OCI-LY3 (cell line): ENCODE measurements around the gene DHFR.

Experiments
- EZH2phosphoT487 ChIP-seq: fragments of 200-600 bp; shearing (Covaris generic); IDR thresholded peaks from 2 replicates; pipeline ENCODE4 v1.6.1; 2018; ENCODE audit warnings: antibody characterized with exemption, mixed run types, low read depth
- TF ChIP-seq, protein P1 (sequence below): fragments of 200-600, 300-600 bp; sonication (generic); IDR thresholded peaks from 2 replicates; pipeline ENCODE4 v1.5.1; 2014; ENCODE audit warnings: antibody characterized with exemption, low read length, low read depth

DNA sequence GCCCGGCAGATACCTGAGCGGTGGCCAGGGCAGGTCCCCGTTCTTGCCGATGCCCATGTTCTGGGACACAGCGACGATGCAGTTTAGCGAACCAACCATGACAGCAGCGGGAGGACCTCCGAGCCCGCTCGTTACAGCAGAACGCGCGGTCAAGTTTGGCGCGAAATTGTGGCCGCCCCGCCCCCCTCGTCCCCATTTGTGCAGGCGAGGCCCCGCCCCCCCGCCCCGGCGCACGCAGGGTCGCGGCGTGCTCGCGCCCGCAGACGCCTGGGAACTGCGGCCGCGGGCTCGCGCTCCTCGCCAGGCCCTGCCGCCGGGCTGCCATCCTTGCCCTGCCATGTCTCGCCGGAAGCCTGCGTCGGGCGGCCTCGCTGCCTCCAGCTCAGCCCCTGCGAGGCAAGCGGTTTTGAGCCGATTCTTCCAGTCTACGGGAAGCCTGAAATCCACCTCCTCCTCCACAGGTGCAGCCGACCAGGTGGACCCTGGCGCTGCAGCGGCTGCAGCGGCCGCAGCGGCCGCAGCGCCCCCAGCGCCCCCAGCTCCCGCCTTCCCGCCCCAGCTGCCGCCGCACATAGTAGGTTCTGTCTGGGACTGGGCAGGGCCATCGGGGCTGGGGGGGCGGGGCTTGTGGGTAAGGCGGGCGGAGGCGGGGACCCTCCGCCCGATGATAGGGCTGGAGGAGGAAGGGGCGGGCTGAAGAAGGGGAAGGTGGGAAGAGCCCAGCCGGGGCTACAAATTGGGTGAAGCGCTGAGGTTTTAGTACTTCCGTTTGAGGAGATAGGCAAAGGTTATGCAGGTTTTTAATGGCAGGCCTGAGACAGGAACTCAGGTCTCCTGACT is at the start of gene DHFR, which contains the start of gene MSH3:
- TF ChIP-seq, protein P1, sequence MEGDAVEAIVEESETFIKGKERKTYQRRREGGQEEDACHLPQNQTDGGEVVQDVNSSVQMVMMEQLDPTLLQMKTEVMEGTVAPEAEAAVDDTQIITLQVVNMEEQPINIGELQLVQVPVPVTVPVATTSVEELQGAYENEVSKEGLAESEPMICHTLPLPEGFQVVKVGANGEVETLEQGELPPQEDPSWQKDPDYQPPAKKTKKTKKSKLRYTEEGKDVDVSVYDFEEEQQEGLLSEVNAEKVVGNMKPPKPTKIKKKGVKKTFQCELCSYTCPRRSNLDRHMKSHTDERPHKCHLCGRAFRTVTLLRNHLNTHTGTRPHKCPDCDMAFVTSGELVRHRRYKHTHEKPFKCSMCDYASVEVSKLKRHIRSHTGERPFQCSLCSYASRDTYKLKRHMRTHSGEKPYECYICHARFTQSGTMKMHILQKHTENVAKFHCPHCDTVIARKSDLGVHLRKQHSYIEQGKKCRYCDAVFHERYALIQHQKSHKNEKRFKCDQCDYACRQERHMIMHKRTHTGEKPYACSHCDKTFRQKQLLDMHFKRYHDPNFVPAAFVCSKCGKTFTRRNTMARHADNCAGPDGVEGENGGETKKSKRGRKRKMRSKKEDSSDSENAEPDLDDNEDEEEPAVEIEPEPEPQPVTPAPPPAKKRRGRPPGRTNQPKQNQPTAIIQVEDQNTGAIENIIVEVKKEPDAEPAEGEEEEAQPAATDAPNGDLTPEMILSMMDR: peak; percentile 19; the same call in 1 of the 2 replicates
- no peak for TF ChIP-seq EZH2phosphoT487
